Measurements from ENCODE around the gene HDAC10.
"Not testable (repeated sequence)": the region's sequence is repeated elsewhere in the genome, so short reads cannot be mapped to it uniquely, and the experiment has no call there.

Gene HDAC10

DNA sequence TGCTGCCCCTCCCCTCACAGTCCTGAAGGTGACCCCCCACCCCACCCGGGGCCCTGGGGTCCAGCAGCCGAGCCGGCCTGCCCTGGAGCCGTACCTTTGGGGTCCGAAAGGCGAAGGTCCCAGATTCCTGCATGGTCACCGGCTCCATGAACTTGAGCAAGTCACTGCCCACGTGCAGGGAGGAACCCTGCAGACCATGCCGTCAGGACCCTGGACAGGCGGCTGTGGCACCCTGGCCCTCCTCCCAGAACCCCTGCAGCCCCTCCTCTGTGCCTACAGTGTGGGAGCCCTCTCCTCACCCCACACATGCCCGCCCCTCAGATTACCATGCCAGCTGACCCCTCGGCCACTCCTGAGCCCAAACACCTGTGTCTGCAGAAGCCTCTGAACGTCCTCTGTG is 33.4 kb upstream of the HDAC10 start:
- no peak for DNase-seq

DNA sequence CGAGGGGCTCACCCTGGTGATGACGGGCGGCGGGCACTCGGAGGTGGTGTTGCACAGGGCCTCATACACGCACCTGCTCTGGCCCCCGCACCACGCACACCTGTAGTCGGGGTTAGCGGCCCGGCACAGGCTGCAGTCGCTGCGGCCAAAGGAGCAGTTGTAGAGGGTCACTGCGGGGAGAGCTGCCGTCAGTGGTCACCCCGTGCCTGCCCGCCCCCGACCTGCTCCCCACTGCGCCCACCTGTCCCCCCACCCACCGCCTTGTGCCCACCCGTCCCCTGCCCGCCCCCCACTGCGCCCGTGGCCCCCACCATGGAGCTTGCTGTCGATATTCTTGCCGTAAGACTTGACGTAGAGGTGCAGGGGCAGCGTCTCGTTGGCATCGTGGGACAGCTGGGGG is 32.8 kb upstream of the HDAC10 start:
- no peak for DNase-seq

DNA sequence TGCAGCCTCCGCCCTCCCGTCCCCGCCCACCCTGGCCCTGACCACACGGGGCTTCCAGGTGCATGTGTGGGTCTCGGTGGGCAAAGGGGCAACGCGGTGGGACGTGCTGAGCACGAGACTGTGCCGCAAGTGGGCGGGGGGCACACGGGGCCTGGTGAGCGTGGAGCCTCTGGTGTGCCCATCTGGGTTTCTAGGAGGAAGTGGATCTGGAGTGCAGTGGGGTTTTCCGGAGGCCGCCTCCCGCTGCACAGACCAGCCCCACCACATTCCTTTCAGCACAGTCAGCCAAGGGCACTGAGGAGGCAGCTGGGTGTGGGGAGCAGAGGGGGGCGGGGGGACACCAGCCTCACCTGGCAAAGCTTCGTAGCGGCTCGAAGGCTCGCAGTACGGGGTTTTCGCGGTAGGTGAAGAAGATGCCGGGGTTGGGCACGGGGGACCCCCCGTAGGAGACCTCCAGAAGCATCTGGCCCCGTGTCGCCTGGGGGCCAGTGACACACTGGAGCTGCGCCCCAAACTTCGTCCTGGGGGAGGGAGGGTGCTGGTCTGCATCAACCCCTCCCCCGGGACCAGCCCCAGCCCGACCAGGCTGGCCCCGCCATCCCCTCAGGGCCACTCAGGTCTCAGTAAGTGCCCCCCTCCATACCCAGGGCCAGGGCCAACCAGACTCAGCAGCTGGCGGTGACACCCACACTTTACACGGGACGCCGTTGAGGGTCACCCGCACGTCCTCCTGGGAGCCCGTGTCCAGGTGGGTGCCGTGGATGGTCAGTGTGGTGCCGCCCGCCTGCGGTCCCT is 31.5 kb upstream of the HDAC10 start:
- DNase-seq = peak in 2 of 3 donors; percentile 38 to 51

DNA sequence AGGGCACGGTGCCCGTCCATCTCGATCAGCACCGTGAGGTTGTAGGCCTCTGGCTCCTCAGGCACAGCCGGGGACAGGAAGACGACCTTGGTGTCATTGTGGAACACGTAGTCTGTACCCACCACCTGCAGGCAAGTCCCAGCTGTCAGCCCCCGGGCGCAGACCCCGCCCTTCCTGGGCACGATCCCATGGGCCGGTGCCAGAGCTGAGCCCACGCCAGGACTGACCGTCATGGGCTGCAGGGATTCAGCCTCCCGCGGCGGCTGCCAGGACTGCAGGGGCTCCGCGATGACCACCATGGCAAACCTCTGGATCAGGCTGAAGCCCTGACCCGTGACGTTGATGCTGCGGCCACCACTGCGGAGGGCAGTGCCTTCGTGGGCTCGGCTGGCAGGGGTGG is 30.9 kb upstream of the HDAC10 start:
- DNase-seq = no peak

- DNase-seq = no peak
These were observed 30.3 kb upstream of the HDAC10 start for GRCh38 chr22:50281384-50281760.

DNA sequence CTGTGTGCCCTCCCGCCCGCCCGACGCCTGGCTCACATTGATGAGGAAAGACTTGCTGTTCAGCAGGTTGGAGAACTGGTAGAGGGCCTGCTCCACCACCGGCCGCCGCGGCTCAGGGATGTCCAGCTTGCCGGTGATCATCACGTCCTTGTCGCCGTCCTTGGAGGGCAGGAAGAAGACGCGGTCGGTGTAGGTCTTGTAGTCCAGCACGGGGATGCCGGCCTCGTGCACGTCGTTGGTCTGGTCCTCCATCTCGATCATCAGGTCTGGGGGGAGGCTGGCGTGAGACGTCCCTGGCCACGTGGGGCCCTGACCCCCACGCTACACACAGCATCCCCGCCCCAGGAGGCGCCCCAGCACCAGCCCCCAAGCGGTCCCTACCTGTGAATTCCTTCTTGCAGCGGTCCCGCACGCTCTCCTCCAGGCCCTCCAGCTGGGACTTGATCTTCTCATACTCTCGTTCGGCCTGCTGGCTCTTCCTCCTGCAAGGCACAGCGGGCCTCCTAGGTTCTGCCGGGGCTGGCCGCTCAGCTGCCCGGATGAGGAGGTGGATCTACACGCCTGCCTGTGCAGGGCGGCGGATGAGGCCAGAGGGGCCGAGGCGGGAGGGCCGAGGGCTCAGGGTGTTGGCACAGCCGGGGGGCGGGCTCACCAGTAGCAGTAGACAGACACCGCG is 29.8 kb upstream of the HDAC10 start:
- DNase-seq = no peak

GRCh38 chr22:50280022-50280707 is 29.1 kb upstream of the HDAC10 start:
- no peak for DNase-seq

DNA sequence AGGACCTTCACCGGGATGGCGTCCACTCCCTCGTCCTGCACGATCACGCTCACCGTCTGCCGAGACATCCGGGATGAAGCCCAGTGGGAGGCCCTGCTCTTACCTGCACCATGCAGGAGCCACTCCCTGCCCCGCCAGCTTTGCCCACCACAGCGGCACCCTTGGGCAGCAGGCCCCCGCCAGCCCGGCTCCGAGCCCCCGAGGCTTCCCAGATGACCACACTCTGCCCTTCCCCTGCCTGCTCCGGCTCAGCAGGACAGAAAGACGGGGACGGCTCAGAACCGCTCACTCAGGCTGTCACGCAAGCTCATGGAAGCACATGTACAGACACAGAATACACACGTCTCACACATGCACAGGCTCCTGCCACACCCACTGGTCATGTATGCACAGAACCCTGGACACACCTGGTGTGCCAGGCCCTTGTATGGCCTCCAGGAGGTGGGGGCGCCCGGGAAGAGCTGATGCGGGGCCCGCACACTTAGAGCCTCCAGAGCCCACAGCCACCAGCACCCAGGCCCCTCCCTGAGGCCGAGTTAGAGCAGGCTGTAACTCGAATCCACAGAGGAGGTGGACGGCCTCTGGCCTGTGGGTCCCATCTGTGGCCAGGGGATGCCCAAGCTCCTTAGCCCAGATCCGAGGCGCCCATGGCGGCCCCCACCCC is 28.0 kb upstream of the HDAC10 start:
- DNase-seq = no peak

DNA sequence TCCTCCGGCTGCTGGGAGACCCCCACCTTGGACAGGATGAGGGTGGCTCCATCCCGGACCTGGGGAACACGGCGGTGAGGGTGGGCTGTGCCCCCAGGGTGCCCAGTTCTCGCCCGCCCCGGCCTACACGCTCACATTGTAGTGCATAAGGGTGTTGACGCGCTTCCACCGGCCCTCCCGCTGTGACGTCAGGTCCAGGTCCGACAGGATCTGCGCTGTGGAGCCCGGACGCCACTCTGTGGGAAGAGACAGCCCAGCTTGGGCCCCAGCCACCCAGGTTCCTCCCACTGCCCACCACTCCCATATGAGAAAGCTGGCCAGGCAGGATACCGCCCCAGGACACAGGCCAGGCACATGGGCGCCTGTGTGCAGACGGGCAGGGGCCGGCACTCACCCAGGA is 27.4 kb upstream of the HDAC10 start:
- no peak for DNase-seq

- DNase-seq = no peak
These were observed 26.7 kb upstream of the HDAC10 start for GRCh38 chr22:50277761-50278160.

DNA sequence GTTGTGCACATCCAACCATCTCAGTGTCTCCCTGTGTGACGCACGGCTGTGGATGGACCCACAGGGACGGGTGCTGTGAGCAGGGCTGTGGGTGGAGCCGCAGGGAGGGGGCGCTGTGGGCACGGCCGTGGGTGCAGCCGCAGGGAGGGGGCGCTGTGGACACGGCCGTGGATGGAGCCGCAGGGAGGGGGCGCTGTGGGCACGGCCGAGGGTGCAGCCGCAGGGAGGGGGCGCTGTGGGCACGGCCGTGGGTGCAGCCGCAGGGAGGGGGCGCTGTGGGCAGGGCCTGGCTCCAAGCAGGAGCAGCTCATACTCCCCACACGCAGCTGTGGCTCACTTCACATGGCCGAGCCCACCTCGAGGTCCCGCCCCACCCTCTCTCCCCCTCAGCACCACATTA is 25.1 kb upstream of the HDAC10 start:
- DNase-seq = peak; percentile 74 to 93 (median 87)

DNA sequence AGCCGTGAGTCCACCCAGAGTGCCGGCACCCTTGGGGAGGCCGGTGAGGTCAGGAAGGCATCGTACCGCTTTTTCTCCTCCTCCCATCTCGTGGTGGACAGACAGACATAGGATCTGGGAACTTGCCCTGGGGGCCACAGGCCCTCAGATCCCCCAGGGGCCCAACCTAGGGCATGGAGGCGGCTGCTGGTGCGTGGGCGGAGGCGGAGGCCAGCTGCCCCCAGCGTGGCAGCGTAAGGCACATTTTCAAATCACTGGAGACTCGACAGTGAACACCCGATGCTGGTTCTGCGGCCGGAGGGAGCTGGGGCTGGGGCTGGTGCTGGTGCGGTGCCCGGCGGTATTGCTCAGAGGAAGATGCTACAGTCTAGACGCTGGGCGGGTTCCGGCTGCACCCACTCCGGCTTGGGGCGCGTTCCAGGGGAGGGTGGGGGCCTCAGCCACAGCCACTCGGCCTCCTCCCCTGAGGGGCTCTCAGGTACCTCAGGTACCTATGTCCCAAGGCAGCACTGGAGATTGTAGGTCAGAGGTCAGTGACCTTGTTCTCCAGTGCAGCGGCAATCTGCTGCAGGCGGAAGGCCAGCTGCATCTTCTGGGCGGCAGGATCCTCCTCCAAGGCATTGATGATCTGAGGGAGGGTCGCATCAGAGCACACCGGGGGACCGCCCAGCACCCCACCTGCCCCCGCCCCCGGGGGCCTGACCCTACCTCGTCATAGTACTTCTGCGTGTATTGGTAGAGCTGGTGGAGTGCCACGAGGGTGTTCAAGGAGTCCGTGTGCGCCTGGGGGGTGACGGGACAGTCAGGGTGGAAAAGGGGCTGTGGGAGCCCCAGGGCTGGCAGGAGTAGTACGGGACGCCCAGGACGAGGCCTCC is 24.4 kb upstream of the HDAC10 start:
- no peak for DNase-seq

- DNase-seq = no peak
These were observed 23.7 kb upstream of the HDAC10 start for GRCh38 chr22:50274771-50275170.

- DNase-seq = peak; percentile 62 to 70 (median 66)
These were observed 23.2 kb upstream of the HDAC10 start for GRCh38 chr22:50274311-50274710.

- not testable (repeated sequence) for DNase-seq
These were observed 22.7 kb upstream of the HDAC10 start for GRCh38 chr22:50273781-50274180.

DNA sequence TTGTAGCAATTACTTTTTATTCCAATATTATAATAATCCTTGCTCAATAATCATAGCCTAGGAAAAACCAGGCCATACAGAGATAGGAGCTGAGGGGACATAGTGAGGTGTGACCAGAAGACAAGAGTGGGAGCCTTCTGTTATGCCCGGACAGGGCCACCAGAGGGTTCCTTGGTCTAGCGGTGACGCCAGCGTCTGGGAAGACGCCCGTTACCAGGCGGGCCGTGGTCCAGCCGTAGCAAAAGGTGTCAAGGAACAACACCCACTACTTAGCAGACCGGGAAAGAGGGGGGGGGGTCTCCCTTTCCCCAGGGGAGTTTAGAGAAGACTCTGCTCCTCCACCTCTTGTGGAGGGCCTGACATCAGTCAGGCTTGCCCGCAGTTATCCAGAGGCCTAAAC is 22.3 kb upstream of the HDAC10 start:
- DNase-seq = not testable (repeated sequence)

DNA sequence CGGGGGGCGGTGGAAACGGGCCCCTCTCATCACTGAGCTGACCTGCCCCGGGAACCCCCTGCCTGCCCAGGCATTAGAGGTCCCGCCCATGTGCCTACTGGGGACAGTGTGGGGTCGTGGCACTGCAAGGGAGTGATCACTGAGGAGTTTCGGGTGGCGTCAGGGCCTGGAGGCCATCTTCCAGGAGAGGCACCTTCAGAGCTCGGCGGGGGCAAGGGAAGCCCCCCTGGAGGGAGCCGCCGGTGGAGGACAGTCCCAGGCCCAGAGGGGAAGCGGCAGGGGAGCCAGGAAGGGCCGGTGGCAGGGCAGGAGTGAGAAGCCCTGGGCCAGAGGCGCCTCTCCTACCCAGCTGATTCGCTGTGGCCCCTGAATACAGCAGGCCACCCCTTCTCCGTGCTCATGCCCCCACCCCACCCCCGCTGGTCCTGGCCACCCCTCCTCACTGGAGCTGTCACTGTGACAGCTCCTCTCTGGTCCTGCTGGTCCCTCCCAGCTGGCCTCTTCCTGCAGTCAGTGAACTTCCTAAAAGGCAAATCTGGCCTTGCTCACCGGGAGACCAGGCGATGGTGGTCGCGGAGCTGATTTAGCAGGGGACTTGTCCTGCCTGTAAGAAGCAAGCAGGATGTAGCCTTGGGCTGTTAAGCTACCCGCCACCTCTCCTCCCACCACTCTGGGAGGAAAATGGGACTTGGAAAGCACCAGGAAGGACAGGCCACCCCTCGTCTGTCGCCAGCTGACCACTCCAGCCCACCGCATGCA is 21.2 kb upstream of the HDAC10 start:
- no peak for DNase-seq

- peak; percentile 52 to 89 (median 70) for DNase-seq
These were observed 20.5 kb upstream of the HDAC10 start for GRCh38 chr22:50271519-50271970.

GRCh38 chr22:50270666-50271394 is 19.8 kb upstream of the HDAC10 start:
- peak; percentile 69 to 88 (median 76) for DNase-seq

DNA sequence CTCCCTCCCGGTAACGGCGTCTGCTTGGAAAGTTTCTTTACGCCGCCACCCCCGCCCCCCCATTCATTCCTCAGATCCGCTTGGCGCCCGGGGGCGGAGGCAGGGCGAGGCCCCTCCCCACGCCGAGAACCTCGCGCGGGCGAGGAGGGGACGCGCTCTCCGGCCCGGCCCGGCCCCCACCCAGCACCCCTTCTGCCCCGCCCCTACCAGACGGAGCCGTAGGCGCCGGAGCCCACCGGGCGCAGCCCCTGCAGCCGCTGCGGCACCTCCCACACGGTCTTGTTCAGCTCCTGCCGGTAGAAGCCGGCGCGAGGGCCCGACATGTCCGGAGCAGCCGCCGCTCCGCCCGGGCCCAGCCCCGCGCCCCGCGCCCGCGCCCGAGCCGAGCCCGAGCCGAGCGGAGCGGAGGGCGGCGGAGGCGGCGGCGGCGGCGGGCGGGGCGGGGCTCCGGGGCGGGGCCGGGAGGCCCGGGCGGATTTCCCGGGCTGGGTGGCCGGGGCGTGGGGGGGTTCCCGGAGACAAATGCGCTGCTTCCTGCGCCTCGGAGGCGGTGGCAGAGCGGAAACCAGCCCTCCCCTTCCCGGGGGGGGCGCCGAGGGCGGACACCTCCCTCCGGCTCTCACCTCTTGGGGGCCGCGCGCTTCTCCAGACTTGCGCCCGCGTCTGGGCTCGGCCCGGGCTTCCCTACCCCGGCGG is 19.1 kb upstream of the HDAC10 start, which contains the start of gene MAPK11:
TSS of gene MAPK11 (minus strand) at position 411 of the 696 bp plus-strand sequence. CDS start at position 323, 88 bp downstream.
- peak; percentile 73 to 91 (median 81) for DNase-seq

All from suppressor macrophage treated with lipopolysaccharide for 1 hour (primary cell).